Stimulated activated naive B cell treated with anti-CD40 and anti-IgM and Interleukin-4, amounts not matched to agents 10 μg/mL and 1 μg/mL and 100 μg/mL, for 72 hours (primary cell): ENCODE data around the gene INSYN1.
"Not testable (repeated sequence)": the region's sequence is repeated elsewhere in the genome, so short reads cannot be mapped to it uniquely, and the experiment has no call there.

Source experiments
- ATAC-seq, 2 donors: fragments of 150-1000 bp; cut with Tn5 transposase; replicated peaks; 2 replicates each; pipeline ENCODE4 v1.10.0; 2021; ENCODE audit warnings: moderate library complexity in 1 of 2
- DNase-seq: peaks from one replicate; pipeline ENCODE4 v3.0.0; 2021
- H3K27ac Mint-ChIP-seq: one replicate; pipeline ENCODE4 v1.8.0; 2022; ENCODE audit warnings: mild to moderate bottlenecking, mixed read lengths
- H3K27me3 Mint-ChIP-seq, 2 donors: one replicate each; pipeline ENCODE4 v1.8.0; 2022; ENCODE audit warnings: mixed read lengths in 2 of 2
- H3K36me3 Mint-ChIP-seq, 2 donors: one replicate each; pipeline ENCODE4 v1.8.0; 2022; ENCODE audit warnings: mixed read lengths in 2 of 2, mild to moderate bottlenecking in 1 of 2
- H3K4me1 Mint-ChIP-seq, 2 donors: one replicate each; pipeline ENCODE4 v1.8.0; 2022; ENCODE audit warnings: mixed read lengths in 2 of 2, mild to moderate bottlenecking in 1 of 2
- H3K4me3 Mint-ChIP-seq, 2 donors: one replicate each; pipeline ENCODE4 v1.8.0; 2022; ENCODE audit warnings: mild to moderate bottlenecking in 2 of 2, mixed read lengths in 2 of 2, moderate library complexity in 1 of 2
- H3K9me3 Mint-ChIP-seq, 2 donors: one replicate each; pipeline ENCODE4 v1.8.0; 2022; ENCODE audit warnings: mixed read lengths in 2 of 2, mild to moderate bottlenecking in 1 of 2

Gene INSYN1

GRCh38 chr15:73704142-73704868 is 48.8 kb downstream of the INSYN1 start:
- not testable (repeated sequence) for H3K9me3 Mint-ChIP-seq, H3K4me3 Mint-ChIP-seq, H3K36me3 Mint-ChIP-seq, H3K4me1 Mint-ChIP-seq, ATAC-seq, H3K27ac Mint-ChIP-seq, DNase-seq
- peaks cover 39 to 51% of the 10 kb centered on the region in 2 donors for H3K27me3 Mint-ChIP-seq

DNA sequence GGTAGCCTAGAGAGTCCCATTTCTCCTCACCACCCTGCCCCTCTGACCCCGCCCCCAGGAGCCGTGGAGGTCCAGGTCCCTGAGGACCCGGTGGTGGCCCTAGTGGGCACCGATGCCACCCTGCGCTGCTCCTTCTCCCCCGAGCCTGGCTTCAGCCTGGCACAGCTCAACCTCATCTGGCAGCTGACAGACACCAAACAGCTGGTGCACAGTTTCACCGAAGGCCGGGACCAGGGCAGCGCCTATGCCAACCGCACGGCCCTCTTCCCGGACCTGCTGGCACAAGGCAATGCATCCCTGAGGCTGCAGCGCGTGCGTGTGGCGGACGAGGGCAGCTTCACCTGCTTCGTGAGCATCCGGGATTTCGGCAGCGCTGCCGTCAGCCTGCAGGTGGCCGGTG is 49.5 kb downstream of the INSYN1 start:
- not testable (repeated sequence) for H3K36me3 Mint-ChIP-seq, H3K4me1 Mint-ChIP-seq, H3K9me3 Mint-ChIP-seq, H3K4me3 Mint-ChIP-seq, H3K27ac Mint-ChIP-seq, ATAC-seq, DNase-seq
- peaks cover 40 to 50% of the 10 kb centered on the region in 2 donors for H3K27me3 Mint-ChIP-seq

GRCh38 chr15:73702311-73703239 is 50.6 kb downstream of the INSYN1 start:
- not testable (repeated sequence) for H3K27ac Mint-ChIP-seq, H3K36me3 Mint-ChIP-seq, DNase-seq, H3K4me3 Mint-ChIP-seq, H3K9me3 Mint-ChIP-seq, ATAC-seq
- peaks cover 8 to 12% of the 10 kb centered on the region in 2 donors for H3K4me1 Mint-ChIP-seq
- H3K27me3 Mint-ChIP-seq: peaks cover 42 to 50% of the 10 kb centered on the region in 2 donors

DNA sequence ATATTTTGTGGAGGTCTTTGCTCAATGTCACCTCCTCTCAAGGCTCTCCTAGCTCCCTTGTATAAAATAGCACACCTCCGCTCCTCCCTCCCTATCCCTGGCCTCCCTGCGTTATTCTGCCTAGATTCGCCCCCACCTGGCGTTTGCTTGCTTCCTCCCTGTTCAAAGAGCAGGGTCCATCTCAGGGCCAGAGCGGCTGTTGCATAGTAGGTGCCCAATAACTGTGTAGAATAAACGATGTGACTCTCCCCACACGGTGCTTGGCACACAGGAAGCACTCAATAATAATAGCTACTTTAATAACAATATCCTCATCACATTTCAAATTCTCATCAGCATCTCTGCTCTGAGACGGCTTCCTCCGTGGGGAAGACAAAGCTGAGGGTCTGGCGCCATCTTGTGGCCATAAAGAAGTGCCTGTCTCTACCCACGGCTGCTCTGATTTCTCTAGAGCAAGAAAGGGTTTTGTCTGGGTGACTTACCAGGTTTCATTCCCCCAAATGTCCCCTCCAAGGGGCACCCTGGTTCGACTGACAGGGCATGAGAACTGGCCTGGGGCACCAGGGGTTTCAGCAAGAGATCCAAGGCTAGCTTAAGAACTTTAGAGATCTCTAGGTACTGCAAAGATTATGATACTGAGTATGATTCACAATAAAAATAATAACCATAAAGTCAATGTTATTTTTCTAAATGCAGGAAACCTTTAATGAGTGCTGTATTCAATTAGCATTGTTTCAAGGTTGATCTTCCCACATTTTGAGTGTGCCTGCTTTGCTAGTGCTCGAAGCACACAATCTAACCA is 52.9 kb downstream of the INSYN1 start:
- H3K27ac Mint-ChIP-seq: no peak overlapping the region
- DNase-seq: peak; percentile 44
- H3K27me3 Mint-ChIP-seq: peaks cover 53 to 58% of the 10 kb centered on the region in 2 donors

GRCh38 chr15:73699249-73700040 is 53.7 kb downstream of the INSYN1 start:
- peaks cover 49 to 58% of the 10 kb centered on the region in 2 donors for H3K27me3 Mint-ChIP-seq
- ATAC-seq (no peak), DNase-seq (no peak)
- H3K36me3 Mint-ChIP-seq: no peaks in the 10 kb centered on the region
- peak overlapping the region; percentile 14 for H3K27ac Mint-ChIP-seq
- H3K4me3 Mint-ChIP-seq: no peak overlapping the region
- H3K9me3 Mint-ChIP-seq: no peaks in the 10 kb centered on the region
- peaks cover 19 to 24% of the 10 kb centered on the region in 2 donors for H3K4me1 Mint-ChIP-seq

More for the DNA sequence above, 52.9 kb downstream of the INSYN1 start:
- Mint-ChIP-seq H3K4me1 (peaks cover 19 to 24% of the 10 kb centered on the region in 2 donors), H3K9me3 (no peaks in the 10 kb centered on the region), H3K4me3 (no peak overlapping the region), H3K36me3 (no peaks in the 10 kb centered on the region)
- peak; percentile 76 to 78 for ATAC-seq

GRCh38 chr15:73697033-73697467 is 56.1 kb downstream of the INSYN1 start:
- H3K36me3 Mint-ChIP-seq: no peaks in the 10 kb centered on the region
- ATAC-seq (peak; percentile 83 to 85), DNase-seq (peak; percentile 52)
- H3K27me3 Mint-ChIP-seq: peaks cover 61 to 77% of the 10 kb centered on the region in 2 donors
- H3K9me3 Mint-ChIP-seq: no peaks in the 10 kb centered on the region
- H3K4me1 Mint-ChIP-seq: peaks cover 24% of the 10 kb centered on the region in 2 donors
- H3K4me3 Mint-ChIP-seq: peak overlapping the region in 1 of 2 donors; percentile 3
- peak overlapping the region; percentile 48 for H3K27ac Mint-ChIP-seq

DNA sequence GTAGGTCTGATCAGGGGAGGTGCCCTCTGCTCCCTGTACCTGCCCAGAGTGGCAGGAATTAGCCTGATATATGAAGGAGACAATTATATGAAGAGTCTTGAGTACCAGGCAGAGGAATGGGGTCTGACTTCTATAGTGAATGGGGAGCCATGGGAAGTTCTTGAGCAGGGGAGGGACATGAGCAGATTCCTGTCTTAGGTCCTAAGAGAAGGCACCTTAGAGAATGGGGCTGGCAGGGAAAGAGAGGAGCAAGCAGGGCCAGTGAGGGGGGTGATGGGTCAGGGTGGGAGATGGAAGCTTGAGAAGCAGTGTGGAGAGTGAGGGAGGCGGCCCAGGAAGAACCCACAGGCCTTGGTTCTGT is 56.5 kb downstream of the INSYN1 start:
- Mint-ChIP-seq H3K4me3 (peak overlapping the region in 1 of 2 donors; percentile 3), H3K9me3 (no peaks in the 10 kb centered on the region), H3K36me3 (no peaks in the 10 kb centered on the region), H3K27ac (no peak overlapping the region), H3K27me3 (peaks cover 61 to 77% of the 10 kb centered on the region in 2 donors), H3K4me1 (peaks cover 24% of the 10 kb centered on the region in 2 donors)
- DNase-seq (no peak), ATAC-seq (no peak)

- peaks cover 24% of the 10 kb centered on the region in 2 donors for H3K4me1 Mint-ChIP-seq
- no peaks in the 10 kb centered on the region for H3K9me3 Mint-ChIP-seq
- H3K36me3 Mint-ChIP-seq: no peaks in the 10 kb centered on the region
- DNase-seq (no peak), ATAC-seq (no peak)
- H3K4me3 Mint-ChIP-seq: no peak overlapping the region
- no peak overlapping the region for H3K27ac Mint-ChIP-seq
- H3K27me3 Mint-ChIP-seq: peaks cover 58 to 72% of the 10 kb centered on the region in 2 donors
Measured at GRCh38 chr15:73695773-73696640, 57.1 kb downstream of the INSYN1 start.

DNA sequence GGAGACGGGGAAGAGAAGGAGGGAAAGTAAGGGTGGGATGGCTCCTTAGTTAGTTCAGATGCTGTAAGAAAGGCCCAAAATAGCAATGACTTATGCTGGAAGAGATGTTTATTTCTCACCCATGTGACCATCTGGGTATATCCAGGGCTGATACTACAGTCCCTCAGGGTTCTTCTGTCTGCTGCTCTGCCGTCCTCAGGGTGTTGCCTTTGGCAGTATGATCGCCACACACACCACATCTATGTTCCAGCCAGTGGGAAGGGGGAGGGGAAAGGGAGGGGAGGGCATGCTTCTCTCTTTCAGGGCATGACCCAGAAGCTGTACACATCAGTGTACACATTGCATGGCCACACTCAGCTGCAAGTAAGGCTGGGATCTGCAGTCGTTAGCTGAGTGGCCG is 58.7 kb downstream of the INSYN1 start:
- H3K4me1 Mint-ChIP-seq: peaks cover 18 to 20% of the 10 kb centered on the region in 2 donors
- no peaks in the 10 kb centered on the region for H3K9me3 Mint-ChIP-seq
- H3K4me3 Mint-ChIP-seq: no peak overlapping the region

GRCh38 chr15:73691396-73691795 is 61.8 kb downstream of the INSYN1 start:
- Mint-ChIP-seq H3K27ac (no peak overlapping the region), H3K4me3 (no peak overlapping the region), H3K4me1 (peaks cover 1 to 7% of the 10 kb centered on the region in 2 donors), H3K9me3 (no peaks in the 10 kb centered on the region), H3K27me3 (peaks cover 41 to 64% of the 10 kb centered on the region in 2 donors), H3K36me3 (no peaks in the 10 kb centered on the region)
- no peak for DNase-seq
- no peak for ATAC-seq

More for the DNA sequence above, 58.7 kb downstream of the INSYN1 start:
- Mint-ChIP-seq H3K36me3 (no peaks in the 10 kb centered on the region), H3K27ac (no peak overlapping the region), H3K27me3 (peaks cover 48 to 62% of the 10 kb centered on the region in 2 donors)
- no peak for ATAC-seq
- DNase-seq: no peak

- ATAC-seq: no peak
- Mint-ChIP-seq H3K4me1 (peaks cover 13 to 19% of the 10 kb centered on the region in 2 donors), H3K9me3 (no peaks in the 10 kb centered on the region)
Measured at GRCh38 chr15:73688455-73688854, 64.7 kb downstream of the INSYN1 start.

GRCh38 chr15:73687351-73687750 is 65.8 kb downstream of the INSYN1 start:
- peaks cover 17 to 24% of the 10 kb centered on the region in 2 donors for H3K4me1 Mint-ChIP-seq

More at GRCh38 chr15:73688455-73688854, 64.7 kb downstream of the INSYN1 start:
- no peak for DNase-seq
- Mint-ChIP-seq H3K27me3 (peaks cover 46 to 60% of the 10 kb centered on the region in 2 donors), H3K36me3 (peaks cover 2 to 3% of the 10 kb centered on the region in 2 donors), H3K4me3 (no peak overlapping the region), H3K27ac (no peak overlapping the region)

More at GRCh38 chr15:73687351-73687750, 65.8 kb downstream of the INSYN1 start:
- H3K4me3 Mint-ChIP-seq: no peak overlapping the region
- H3K36me3 Mint-ChIP-seq: peaks cover 2 to 3% of the 10 kb centered on the region in 2 donors
- peaks cover 48 to 62% of the 10 kb centered on the region in 2 donors for H3K27me3 Mint-ChIP-seq
- ATAC-seq: no peak
- no peak overlapping the region for H3K27ac Mint-ChIP-seq
- no peaks in the 10 kb centered on the region for H3K9me3 Mint-ChIP-seq
- DNase-seq: no peak
